Right kidney (tissue), 1 donor: ENCODE measurements around the gene NOP16.

Experiments used
- DNase-seq: peaks from one replicate; pipeline ENCODE4 v3.0.0-alpha.2; 2016

The NOP16 gene

GRCh38 chr5:176387384-176387925, 943 bp downstream of the NOP16 start:
- DNase-seq = no peak

DNA sequence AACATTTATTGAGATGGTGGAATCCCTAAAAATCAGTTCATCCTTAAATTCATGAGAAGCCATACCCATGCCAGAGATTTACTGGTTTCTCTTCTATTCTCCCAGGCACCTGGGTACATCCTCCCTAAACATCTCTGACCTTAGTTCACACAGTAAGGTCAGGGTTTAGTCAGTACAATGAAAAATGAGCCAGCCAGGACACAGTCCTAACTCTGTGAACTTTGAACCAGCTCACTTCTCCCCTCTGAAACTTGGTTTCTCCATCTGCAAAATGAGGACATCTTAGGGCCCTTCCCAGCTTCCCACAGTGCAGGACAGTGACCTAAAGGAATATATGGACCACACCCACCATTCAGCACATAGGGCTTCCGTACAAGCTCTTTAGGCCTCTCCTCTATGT, 1.9 kb downstream of the NOP16 start:
- DNase-seq = no peak

DNA sequence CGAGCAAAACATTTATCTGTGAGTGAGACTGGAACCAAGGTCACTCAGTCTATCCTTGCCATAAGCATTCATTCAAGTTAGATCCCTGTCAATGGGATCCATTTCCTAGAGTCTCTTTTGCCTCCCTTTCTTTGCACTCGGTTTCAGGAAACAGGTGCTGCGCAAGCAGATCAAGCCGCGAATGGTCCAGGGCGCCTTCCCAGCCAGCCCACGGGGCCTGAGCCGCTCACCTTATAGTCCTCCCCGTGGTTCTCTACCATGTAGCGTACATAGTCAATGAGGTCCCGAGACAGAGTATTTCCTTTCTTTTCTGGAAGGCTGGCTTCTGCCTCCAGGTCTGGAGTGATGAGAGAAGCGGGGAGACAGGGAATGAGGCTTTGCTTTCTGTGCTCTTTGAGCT, 3.4 kb downstream of the NOP16 start:
- DNase-seq = no peak

- no peak for DNase-seq
Measured at GRCh38 chr5:176384366-176384930, 4.0 kb downstream of the NOP16 start.

- no peak for DNase-seq
Measured at GRCh38 chr5:176383961-176384360, 4.4 kb downstream of the NOP16 start.

DNA sequence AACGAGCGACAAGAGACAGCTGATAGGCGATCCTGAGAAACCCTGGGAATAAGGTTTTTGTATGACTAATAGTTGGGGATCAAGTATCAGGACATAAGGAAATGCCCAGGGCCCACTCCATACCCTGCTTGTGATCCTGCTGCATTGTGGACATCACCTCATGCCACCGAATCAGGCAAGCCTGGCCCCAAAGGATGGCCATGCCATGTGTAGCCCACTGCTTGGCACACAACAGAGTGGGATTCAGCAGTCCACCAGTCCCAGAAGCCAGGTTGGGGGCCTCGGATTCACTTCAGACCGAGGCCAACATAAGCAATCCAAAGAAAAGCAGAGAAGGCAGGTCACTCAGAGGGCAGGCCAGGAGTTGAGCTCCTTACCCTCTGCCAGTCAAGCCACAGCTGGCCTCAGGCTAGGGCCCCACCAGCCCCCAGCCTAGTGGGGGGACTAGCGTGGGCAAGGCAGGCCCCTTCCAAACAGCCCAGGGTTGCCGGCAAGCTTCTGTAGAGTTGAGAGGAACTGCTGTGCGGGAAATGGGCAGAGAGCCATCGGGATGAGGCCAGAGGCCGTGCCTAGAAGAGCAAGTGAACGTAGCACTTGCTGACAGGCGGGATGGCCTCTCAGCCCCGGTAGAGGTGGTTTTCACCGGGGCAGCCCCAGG, 5.0 kb downstream of the NOP16 start:
- DNase-seq = no peak

DNA sequence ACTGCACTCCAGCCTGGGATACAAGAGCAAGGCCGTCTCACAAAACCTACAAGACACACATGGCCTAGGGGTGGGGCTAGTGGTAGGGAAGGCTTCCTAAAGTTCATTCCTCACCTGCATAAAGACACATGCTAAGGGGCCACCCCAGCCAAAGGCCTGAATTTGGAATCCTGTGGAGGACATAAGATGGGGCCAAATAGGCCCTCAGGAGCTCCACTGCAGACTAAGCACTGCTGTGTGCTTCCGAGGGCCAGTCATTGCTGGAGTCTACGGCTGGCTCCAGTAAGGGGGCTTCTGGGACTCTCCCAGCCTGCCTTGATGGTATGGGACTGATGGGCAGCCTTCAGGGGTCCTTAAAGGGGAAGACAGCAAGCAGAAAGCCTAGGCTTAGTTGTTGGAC, 5.7 kb downstream of the NOP16 start:
- DNase-seq = no peak

GRCh38 chr5:176381979-176382378, 6.4 kb downstream of the NOP16 start:
- no peak for DNase-seq

- DNase-seq = no peak
Measured at GRCh38 chr5:176381423-176381822, 7.0 kb downstream of the NOP16 start.

DNA sequence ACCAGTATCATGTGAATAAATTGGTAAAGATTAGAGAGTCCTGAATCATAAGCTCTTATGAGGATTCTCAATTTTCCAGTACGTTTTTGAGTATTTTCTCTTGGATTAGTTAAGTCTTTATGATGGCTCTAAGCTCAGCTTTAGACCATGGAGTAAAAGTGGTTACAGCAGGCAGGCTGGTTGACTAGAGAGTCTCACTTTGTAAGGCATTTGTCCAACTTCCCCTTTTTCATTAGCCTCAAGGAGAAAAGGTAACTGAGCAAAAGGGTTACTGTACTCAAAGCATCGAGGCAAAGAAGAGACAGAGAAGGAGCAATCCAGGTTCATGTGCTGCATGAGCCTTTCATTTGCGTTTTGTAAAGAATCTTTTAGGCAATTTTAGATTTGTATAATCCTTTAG, 8.5 kb downstream of the NOP16 start:
- no peak for DNase-seq

DNA sequence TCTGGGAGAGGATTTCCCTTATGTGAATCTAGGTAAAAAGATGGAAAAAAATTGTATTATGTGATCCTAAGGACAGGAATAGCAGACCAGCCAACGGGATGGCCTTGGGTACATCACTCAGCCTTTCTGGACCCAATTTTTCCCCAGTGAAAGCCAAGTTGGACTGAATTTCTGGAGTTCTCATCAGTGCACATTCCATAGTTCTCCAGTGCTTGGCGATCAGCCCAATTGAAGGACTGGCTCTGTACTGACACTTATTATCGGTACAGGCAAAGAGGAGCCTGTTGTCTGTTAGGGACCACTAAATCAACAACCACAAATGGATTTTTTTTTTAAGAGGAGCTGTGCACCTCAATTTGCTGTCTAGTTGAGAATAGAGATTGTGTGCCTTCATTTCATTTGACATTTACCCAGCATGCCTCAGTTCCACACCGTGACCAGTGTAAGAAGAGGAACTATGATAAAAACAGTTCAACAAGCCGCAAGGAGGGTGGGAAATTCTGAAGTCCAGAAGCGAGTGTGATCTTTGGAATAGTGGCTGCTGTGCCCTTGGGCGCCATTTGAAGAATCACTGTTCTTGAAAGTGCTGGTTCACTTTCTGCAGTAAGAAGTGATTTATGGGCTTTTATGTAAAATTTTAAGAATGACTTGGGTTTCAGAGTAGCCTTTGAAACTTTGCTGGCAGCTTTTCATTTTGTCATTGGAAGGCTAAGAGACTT, 15.1 kb downstream of the NOP16 start:
- no peak for DNase-seq

- no peak for DNase-seq
Measured at GRCh38 chr5:176371621-176372539, 16.5 kb downstream of the NOP16 start.

- DNase-seq = no peak
Measured at GRCh38 chr5:176369934-176370711, 18.3 kb downstream of the NOP16 start.

GRCh38 chr5:176368726-176369125, 19.7 kb downstream of the NOP16 start:
- no peak for DNase-seq

- no peak for DNase-seq
Measured at GRCh38 chr5:176366232-176366894, 22.0 kb downstream of the NOP16 start.

DNA sequence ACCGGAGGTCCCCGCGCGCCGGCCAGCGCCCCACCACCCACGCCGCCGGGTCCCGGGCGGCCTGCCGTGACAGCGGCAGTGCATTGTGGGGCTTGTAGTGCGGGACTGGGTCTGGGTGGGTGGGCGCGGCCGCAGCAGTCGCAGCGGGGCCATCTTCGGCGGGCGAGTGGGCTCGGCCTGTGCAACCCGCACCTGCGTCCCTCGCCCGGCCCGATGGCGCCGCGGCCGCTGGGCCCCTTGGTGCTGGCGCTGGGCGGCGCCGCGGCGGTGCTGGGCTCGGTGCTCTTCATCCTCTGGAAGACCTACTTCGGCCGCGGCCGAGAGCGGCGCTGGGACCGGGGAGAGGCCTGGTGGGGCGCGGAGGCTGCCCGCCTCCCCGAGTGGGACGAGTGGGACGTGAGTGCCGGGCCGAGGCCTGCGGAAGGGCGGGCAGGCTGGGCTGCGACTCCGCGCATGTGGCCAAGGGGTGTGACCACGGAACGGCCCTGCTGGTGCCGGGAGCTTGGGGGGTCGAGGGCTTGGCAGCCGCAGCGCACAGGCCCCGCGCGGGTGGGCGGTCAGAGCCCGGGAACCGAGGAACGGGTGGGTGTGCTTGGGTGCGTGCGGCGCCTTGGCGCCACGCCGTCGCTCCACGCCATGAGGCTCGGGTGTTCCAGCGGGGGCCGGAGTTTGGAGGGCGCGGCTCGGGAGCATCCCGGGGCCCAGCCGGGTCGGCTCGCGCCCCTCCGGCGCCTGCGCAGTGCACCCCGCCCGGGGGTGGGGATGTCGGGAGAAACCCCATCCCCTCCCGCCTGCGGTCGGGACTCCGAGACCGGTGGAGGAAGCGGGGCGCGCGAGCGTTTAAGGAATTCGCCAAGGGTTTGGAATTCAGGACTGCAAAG, 22.8 kb downstream of the NOP16 start, which contains the start of gene ARL10:
TSS of gene ARL10 (plus strand) at position 137 of the 881 bp plus-strand sequence. CDS start at position 214, 77 bp downstream.
- DNase-seq = peak; percentile 80

DNA sequence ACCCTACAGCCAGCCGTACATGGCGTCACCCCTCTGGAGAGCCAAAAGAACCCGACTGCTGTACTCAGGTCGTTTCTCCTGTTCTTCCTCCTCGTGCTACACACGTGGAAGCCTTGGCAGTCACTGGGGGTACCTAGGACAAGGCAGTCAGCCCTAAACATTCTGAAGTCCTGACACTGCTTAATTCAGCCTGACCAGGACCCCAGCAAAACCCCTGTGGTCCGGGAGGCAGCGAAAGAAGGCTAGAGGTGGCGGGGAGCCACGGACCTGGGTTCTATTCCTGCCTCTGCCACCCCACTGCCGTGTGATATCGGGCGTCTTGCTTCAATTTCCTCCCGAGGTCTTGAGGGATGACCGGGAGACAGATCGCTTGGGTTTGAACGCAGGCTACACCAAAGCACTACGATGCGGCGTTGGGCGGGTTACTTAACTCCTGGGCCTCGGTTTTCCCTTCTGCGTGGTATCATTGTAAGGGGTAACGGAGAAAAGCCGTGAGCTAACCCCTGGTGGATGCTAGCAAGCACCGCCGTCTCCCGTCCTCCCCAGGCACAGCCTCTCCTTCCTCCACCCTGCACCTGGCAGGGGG, 23.5 kb downstream of the NOP16 start:
- DNase-seq = no peak

- peak; percentile 10 for DNase-seq
Measured at GRCh38 chr5:176362233-176362490, 26.2 kb downstream of the NOP16 start.

DNA sequence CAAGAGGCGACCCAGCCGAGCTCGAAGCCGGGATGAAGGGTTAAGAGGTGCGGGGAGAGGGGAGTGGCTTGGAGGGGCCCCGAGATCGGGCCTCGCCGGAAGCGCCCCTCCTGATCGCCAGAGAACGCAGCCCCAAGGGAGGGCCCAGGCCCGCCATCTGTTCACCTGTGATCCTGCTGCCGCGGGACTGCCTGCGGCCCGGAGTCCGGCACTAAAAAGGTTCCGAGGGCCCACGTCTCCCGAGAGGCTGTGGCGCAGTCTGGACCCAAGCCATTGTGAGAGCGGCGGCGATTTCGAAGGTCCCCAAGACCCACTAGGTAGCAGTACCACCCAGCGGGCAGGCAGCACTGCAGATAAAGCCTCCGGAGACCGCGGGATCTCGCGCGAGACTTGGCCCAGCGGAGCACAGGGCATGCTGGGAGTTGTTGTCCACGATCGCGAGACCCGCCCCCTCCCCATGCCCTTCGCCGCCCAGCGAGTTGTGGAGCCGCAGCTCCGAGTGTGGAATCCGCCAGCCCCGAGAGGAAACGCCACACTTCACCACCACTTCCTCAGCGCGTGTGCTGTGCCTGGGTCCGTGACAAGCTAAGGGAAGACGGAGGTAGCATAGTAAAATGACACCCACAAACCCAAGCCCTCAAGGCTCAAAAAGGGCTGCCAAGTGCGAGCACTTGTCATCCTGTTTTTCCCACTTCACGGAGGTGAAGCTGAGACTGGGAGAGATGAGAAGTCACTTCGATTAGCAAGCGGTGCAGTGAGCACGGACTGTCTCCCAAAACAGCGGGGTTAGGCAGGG, 26.8 kb downstream of the NOP16 start, which contains the start of gene KIAA1191:
TSS of gene KIAA1191 (minus strand) at position 328 of the 796 bp plus-strand sequence. CDS start 2,256 bp downstream, outside the sequence.
- peak; percentile 91 for DNase-seq
